ENCODE results near the gene HMMR. TPM values are rescaled to one million over a fixed set of nuclear protein-coding genes. Genes with fewer than 3 reads are reported as not detected.
"Not testable (repeated sequence)": the region's sequence is repeated elsewhere in the genome, so short reads cannot be mapped to it uniquely, and the experiment has no call there.

HMMR gene
- total RNA-seq, 1 donor from 2014 or later = 25.9 TPM

GRCh38 chr5:163451489-163451888 lies 8.9 kb upstream of the HMMR start:
- H3K9me3 Mint-ChIP-seq = no peaks in the 10 kb centered on the region
- TF ChIP-seq CTCF (conservative IDR thresholded peaks at IDR 0.05) = no peak
- H3K4me3 Mint-ChIP-seq = no peak overlapping the region
- H3K27me3 Mint-ChIP-seq = no peaks in the 10 kb centered on the region
- no peak for DNase-seq (ENCODE audit: extremely low spot score, unreplicated experiment)
- no peak overlapping the region for H3K27ac Mint-ChIP-seq
- H3K4me1 Mint-ChIP-seq (ENCODE audit: unreplicated experiment) = peaks cover 15% of the 10 kb centered on the region
- H3K36me3 Mint-ChIP-seq = peaks cover 63% of the 10 kb centered on the region

GRCh38 chr5:163453705-163454104 lies 6.7 kb upstream of the HMMR start:
- DNase-seq (ENCODE audit: extremely low spot score, unreplicated experiment) = no peak
- no peaks in the 10 kb centered on the region for H3K27me3 Mint-ChIP-seq
- peaks cover 20% of the 10 kb centered on the region for H3K4me1 Mint-ChIP-seq (ENCODE audit: unreplicated experiment)
- no peak for TF ChIP-seq CTCF (conservative IDR thresholded peaks at IDR 0.05)
- H3K9me3 Mint-ChIP-seq = no peaks in the 10 kb centered on the region
- H3K36me3 Mint-ChIP-seq = peaks cover 45% of the 10 kb centered on the region
- H3K27ac Mint-ChIP-seq = no peak overlapping the region
- H3K4me3 Mint-ChIP-seq = no peak overlapping the region

DNA sequence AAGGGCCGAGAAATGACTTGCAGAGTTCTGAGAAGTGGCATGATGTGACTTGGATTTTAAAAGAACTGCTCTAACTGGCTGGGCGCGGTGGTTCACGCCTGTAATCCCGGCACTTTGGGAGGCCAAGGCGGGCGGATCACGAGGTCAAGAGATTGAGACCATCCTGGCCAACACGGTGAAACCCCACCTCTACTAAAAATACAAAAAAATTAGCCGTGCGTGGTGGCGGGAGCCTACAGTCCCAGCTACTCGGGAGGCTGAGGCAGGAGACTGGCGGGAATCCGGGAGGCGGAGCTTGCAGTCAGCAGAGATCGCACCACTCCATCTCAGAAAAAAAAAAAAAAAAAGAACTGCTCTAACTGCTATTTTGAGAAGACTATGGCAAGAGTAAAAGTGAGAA lies 5.0 kb upstream of the HMMR start:
- Mint-ChIP-seq H3K4me1 (ENCODE audit: unreplicated experiment) (peaks cover 24% of the 10 kb centered on the region), H3K27ac (peak overlapping the region; percentile 64), H3K36me3 (peaks cover 38% of the 10 kb centered on the region)
- not testable (repeated sequence) for H3K27me3 Mint-ChIP-seq; H3K9me3 Mint-ChIP-seq; H3K4me3 Mint-ChIP-seq; DNase-seq (ENCODE audit: extremely low spot score, unreplicated experiment)

DNA sequence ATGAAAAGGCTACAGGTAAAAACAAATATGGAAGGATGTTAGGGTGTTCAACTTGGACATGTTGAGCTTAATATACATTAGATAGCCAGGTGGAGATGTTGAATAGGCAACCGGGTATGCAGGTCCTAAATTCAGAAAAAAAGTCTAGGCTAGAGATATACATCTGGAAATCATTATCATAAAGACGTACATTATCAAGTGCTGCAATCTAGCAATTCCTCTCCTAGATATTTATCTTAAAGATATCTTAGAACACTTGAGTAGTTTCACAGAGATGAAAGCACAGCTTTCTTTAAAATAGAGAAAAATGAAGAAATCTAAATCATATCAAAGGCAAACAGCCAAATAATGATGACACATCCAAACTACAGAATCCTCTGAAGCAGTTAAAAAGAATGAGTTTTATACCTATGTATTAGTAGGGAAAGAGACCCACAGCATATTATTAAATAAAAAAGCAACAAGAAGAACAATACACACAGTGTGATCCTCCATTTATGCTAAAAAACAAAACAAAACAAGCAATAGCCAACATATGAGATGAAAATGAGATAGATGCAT lies 4.3 kb upstream of the HMMR start:
- DNase-seq (ENCODE audit: extremely low spot score, unreplicated experiment) = no peak
- H3K27ac Mint-ChIP-seq = peak overlapping the region; percentile 64

GRCh38 chr5:163456840-163457239 lies 3.6 kb upstream of the HMMR start:
- no peak overlapping the region for H3K4me3 Mint-ChIP-seq

More for the DNA sequence above, 4.3 kb upstream of the HMMR start:
- H3K9me3 Mint-ChIP-seq = no peaks in the 10 kb centered on the region
- peaks cover 24% of the 10 kb centered on the region for H3K4me1 Mint-ChIP-seq (ENCODE audit: unreplicated experiment)
- TF ChIP-seq CTCF (conservative IDR thresholded peaks at IDR 0.05) = no peak
- H3K27me3 Mint-ChIP-seq = no peaks in the 10 kb centered on the region
- H3K36me3 Mint-ChIP-seq = peaks cover 33% of the 10 kb centered on the region
- H3K4me3 Mint-ChIP-seq = peak overlapping the region; percentile 69

More at GRCh38 chr5:163456840-163457239, 3.6 kb upstream of the HMMR start:
- peaks cover 27% of the 10 kb centered on the region for H3K4me1 Mint-ChIP-seq (ENCODE audit: unreplicated experiment)
- no peak for TF ChIP-seq CTCF (conservative IDR thresholded peaks at IDR 0.05)
- H3K9me3 Mint-ChIP-seq = no peaks in the 10 kb centered on the region
- H3K36me3 Mint-ChIP-seq = peaks cover 30% of the 10 kb centered on the region
- DNase-seq (ENCODE audit: extremely low spot score, unreplicated experiment) = no peak
- no peaks in the 10 kb centered on the region for H3K27me3 Mint-ChIP-seq
- peak overlapping the region; percentile 64 for H3K27ac Mint-ChIP-seq
